ENCODE measurements around the gene NCOA7.
"Not testable (repeated sequence)": the region's sequence is repeated elsewhere in the genome, so short reads cannot be mapped to it uniquely, and the experiment has no call there.

Gene NCOA7

GRCh38 chr6:125931733-125932450 lies 141.1 kb downstream of the NCOA7 start:
- Histone ChIP-seq H3K4me1 (ENCODE audit: control insufficient read depth, low read length) (no peaks in the 10 kb centered on the region), H3K9me3 (ENCODE audit: control insufficient read depth, insufficient read depth, low read length) (no peaks in the 10 kb centered on the region), H3K36me3 (ENCODE audit: control insufficient read depth, low read length) (peaks cover 37% of the 10 kb centered on the region), H3K4me3 (ENCODE audit: low read length) (no peak overlapping the region), H3F3A (ENCODE audit: control insufficient read depth, insufficient read depth) (peaks cover 14% of the 10 kb centered on the region), H3K4me2 (ENCODE audit: low read length) (no peak overlapping the region), H4K20me1 (ENCODE audit: control insufficient read depth, insufficient read depth, low read depth, low read length) (no peaks in the 10 kb centered on the region), H3K79me2 (ENCODE audit: control insufficient read depth, low read length) (no peaks in the 10 kb centered on the region), H3K27ac (ENCODE audit: low read depth, low read length) (no peak overlapping the region), H3K27me3 (ENCODE audit: control insufficient read depth, low read length) (no peaks in the 10 kb centered on the region), H3K9me2 (replicated peaks; ENCODE audit: control insufficient read depth, low read length) (no peaks in the 10 kb centered on the region)
- TF ChIP-seq EZH2phosphoT487 (IDR thresholded peaks at IDR 0.05; ENCODE audit: borderline replicate concordance, low read length) (no peak), CTCF (IDR thresholded peaks at IDR 0.05; ENCODE audit: low read depth, low read length, poor library complexity, severe bottlenecking) (no peak)

GRCh38 chr6:125932451-125932795 lies 141.7 kb downstream of the NCOA7 start:
- H3K4me1 ChIP-seq (ENCODE audit: control insufficient read depth, low read length): no peaks in the 10 kb centered on the region

GRCh38 chr6:125935520-125935919 lies 144.8 kb downstream of the NCOA7 start:
- H3K27ac ChIP-seq (ENCODE audit: low read depth, low read length); H3K79me2 ChIP-seq (ENCODE audit: control insufficient read depth, low read length); H3K36me3 ChIP-seq (ENCODE audit: control insufficient read depth, low read length); H3K27me3 ChIP-seq (ENCODE audit: control insufficient read depth, low read length); H3K9me2 ChIP-seq (replicated peaks; ENCODE audit: control insufficient read depth, low read length); H3K4me2 ChIP-seq (ENCODE audit: low read length); H4K20me1 ChIP-seq (ENCODE audit: control insufficient read depth, insufficient read depth, low read depth, low read length); H3K4me1 ChIP-seq (ENCODE audit: control insufficient read depth, low read length); H3K4me3 ChIP-seq (ENCODE audit: low read length); H3K9me3 ChIP-seq (ENCODE audit: control insufficient read depth, insufficient read depth, low read length): not testable (repeated sequence)
- H3F3A ChIP-seq (ENCODE audit: control insufficient read depth, insufficient read depth): peaks cover 11% of the 10 kb centered on the region

More at GRCh38 chr6:125932451-125932795, 141.7 kb downstream of the NCOA7 start:
- Histone ChIP-seq H3K4me3 (ENCODE audit: low read length) (no peak overlapping the region), H3K79me2 (ENCODE audit: control insufficient read depth, low read length) (no peaks in the 10 kb centered on the region), H3K27me3 (ENCODE audit: control insufficient read depth, low read length) (no peaks in the 10 kb centered on the region), H3F3A (ENCODE audit: control insufficient read depth, insufficient read depth) (peaks cover 14% of the 10 kb centered on the region), H3K36me3 (ENCODE audit: control insufficient read depth, low read length) (peaks cover 33% of the 10 kb centered on the region), H3K9me3 (ENCODE audit: control insufficient read depth, insufficient read depth, low read length) (no peaks in the 10 kb centered on the region), H3K27ac (ENCODE audit: low read depth, low read length) (no peak overlapping the region), H4K20me1 (ENCODE audit: control insufficient read depth, insufficient read depth, low read depth, low read length) (no peaks in the 10 kb centered on the region), H3K4me2 (ENCODE audit: low read length) (no peak overlapping the region), H3K9me2 (replicated peaks; ENCODE audit: control insufficient read depth, low read length) (no peaks in the 10 kb centered on the region)
- TF ChIP-seq CTCF (IDR thresholded peaks at IDR 0.05; ENCODE audit: low read depth, low read length, poor library complexity, severe bottlenecking): no peak
- TF ChIP-seq EZH2phosphoT487 (IDR thresholded peaks at IDR 0.05; ENCODE audit: borderline replicate concordance, low read length): no peak

GRCh38 chr6:125939026-125939425 lies 148.3 kb downstream of the NCOA7 start:
- no peaks in the 10 kb centered on the region for H4K20me1 ChIP-seq (ENCODE audit: control insufficient read depth, insufficient read depth, low read depth, low read length)
- H3K9me2 ChIP-seq (replicated peaks; ENCODE audit: control insufficient read depth, low read length): no peaks in the 10 kb centered on the region; the same call in 1 of the 2 replicates
- TF ChIP-seq EZH2phosphoT487 (IDR thresholded peaks at IDR 0.05; ENCODE audit: borderline replicate concordance, low read length): no peak
- no peak for TF ChIP-seq CTCF (IDR thresholded peaks at IDR 0.05; ENCODE audit: low read depth, low read length, poor library complexity, severe bottlenecking)
- peaks cover 6% of the 10 kb centered on the region for H3K4me1 ChIP-seq (ENCODE audit: control insufficient read depth, low read length)
- no peak overlapping the region for H3K27ac ChIP-seq (ENCODE audit: low read depth, low read length)
- H3K27me3 ChIP-seq (ENCODE audit: control insufficient read depth, low read length): no peaks in the 10 kb centered on the region
- H3K4me3 ChIP-seq (ENCODE audit: low read length): no peak overlapping the region
- H3F3A ChIP-seq (ENCODE audit: control insufficient read depth, insufficient read depth): peaks cover 5% of the 10 kb centered on the region; the same call in 1 of the 2 replicates
- H3K79me2 ChIP-seq (ENCODE audit: control insufficient read depth, low read length): no peaks in the 10 kb centered on the region
- no peak overlapping the region for H3K4me2 ChIP-seq (ENCODE audit: low read length)
- no peaks in the 10 kb centered on the region for H3K9me3 ChIP-seq (ENCODE audit: control insufficient read depth, insufficient read depth, low read length)
- no peaks in the 10 kb centered on the region for H3K36me3 ChIP-seq (ENCODE audit: control insufficient read depth, low read length)
